GM12892 (cell line): Measurements from ENCODE around the gene BCCIP.
A peak's percentile ranks its signal among the peaks of the same experiment; 100 is the strongest.

Experiments used
- DNase-seq: peaks from one replicate; pipeline ENCODE4 v3.0.0; 2011; ENCODE audit not compliant: insufficient read length
- FAIRE-seq: peaks from 2 replicates; lab custom pipeline; 2011; peaks lifted over from hg19 to GRCh38; lab: Jason Lieb, UNC
- POLR2A ChIP-seq: IDR thresholded peaks from 2 replicates; pipeline ENCODE4 v1.6.1; 2011; ENCODE audit warnings: low read depth, low read length, control low read depth
- POLR2AphosphoS5 ChIP-seq: IDR thresholded peaks from 2 replicates; pipeline ENCODE4 v1.6.1; 2011; ENCODE audit warnings: low read depth, low read length, control low read depth
- TAF1 ChIP-seq: IDR thresholded peaks from 2 replicates; pipeline ENCODE4 v1.6.1; 2011; ENCODE audit warnings: low read depth, mild to moderate bottlenecking, control low read depth, low read length, borderline replicate concordance

BCCIP gene

DNA sequence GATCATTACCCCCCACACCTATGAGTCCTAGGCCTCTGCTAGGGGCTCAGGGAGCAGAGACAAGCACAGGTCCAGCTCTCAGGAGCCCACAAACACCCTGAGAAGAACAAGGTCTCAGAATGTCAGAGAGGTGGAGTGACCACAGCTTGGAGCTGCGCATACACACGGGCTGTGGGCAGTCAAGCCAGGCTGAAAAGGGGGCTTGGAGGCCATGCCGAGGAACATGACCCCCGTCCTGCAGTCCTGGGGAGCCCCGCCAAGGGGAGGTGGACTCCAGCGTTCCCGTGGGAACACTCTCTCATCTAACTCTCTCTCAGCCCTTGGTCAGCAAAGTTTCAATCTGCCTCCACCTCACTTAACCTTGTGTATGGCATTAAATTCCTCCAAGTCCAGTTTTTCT lies 39.9 kb upstream of the BCCIP start:
- FAIRE-seq: no peak
- TF ChIP-seq POLR2AphosphoS5 (no peak), POLR2A (no peak), TAF1 (no peak)

GRCh38 chr10:125783957-125784356 lies 39.4 kb upstream of the BCCIP start:
- DNase-seq: no peak
- FAIRE-seq: peak; percentile 46
- TF ChIP-seq POLR2AphosphoS5 (no peak), TAF1 (no peak), POLR2A (no peak)

More for the DNA sequence above, 39.9 kb upstream of the BCCIP start:
- DNase-seq: no peak

DNA sequence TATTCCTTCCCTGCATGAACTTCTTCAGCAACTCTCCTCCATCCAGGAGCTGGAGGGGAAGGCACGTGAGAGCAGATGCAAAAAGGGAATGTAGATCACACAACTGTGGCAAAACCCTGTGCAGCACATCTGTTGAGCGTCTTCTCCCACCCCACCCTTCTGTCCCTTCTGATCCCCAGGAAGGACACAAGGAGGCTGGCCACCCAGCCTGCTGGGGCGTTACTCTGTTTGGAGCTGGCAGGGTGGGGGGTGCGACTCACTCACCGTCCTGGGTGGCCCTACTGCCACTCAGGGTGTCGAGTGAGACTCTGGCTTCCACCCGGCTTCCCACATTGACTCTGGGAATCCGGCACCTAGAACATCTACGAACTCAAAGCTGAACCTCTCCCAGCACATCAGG lies 37.6 kb upstream of the BCCIP start:
- no peak for FAIRE-seq

DNA sequence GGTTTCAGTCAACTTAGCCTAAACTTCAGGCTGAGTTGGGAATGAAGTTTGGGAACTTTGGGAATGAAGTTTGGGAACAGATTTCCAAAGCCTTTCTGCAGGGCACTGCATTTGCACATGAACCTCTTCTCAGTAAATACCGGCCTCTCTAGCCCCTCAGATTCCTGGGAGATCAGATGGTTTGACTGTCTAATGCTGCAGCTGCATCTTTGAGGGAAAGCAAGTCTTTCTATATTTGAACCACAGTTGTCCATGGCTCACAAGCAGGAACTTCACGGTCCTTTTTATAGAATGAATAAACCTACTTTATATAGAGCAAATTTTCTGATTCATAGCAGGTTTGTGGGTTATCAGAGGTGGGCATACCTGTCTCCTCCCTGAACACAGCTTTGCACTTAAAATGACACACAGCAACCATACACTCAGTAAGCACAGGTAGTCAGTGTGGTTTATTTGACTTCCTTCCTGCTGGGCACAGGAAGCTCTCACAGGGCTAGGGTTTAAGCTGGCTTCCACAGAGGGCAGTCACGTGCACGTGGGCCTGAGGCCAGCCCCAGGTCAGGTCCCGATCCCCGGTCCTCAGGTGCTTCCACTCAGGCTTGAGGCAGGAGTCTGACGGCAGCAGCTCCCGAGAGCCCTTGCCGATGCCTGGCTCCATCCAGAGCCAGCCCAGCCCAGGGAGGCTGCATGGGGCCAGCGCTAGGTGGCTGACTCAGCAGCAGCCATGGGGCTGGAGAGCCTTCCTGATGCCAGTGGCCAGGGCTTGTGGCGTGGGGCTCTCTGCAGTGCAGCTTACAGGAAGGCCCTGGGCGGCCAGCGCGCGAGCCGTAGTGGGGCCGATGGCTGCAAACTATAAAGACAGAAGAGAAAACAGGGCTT lies 35.0 kb upstream of the BCCIP start:
- FAIRE-seq: no peak
- no peak for DNase-seq
- TF ChIP-seq POLR2AphosphoS5 (no peak), POLR2A (no peak), TAF1 (no peak)

More for the DNA sequence above, 37.6 kb upstream of the BCCIP start:
- no peak for DNase-seq
- TF ChIP-seq TAF1 (no peak), POLR2AphosphoS5 (no peak), POLR2A (no peak)

GRCh38 chr10:125792342-125793300 lies 30.7 kb upstream of the BCCIP start:
- no peak for FAIRE-seq
- no peak for DNase-seq

GRCh38 chr10:125795128-125795527 lies 28.2 kb upstream of the BCCIP start:
- DNase-seq (no peak), FAIRE-seq (no peak)
- TF ChIP-seq TAF1 (no peak), POLR2AphosphoS5 (no peak), POLR2A (no peak)

More at GRCh38 chr10:125792342-125793300, 30.7 kb upstream of the BCCIP start:
- TF ChIP-seq TAF1 (no peak), POLR2AphosphoS5 (no peak), POLR2A (no peak)

DNA sequence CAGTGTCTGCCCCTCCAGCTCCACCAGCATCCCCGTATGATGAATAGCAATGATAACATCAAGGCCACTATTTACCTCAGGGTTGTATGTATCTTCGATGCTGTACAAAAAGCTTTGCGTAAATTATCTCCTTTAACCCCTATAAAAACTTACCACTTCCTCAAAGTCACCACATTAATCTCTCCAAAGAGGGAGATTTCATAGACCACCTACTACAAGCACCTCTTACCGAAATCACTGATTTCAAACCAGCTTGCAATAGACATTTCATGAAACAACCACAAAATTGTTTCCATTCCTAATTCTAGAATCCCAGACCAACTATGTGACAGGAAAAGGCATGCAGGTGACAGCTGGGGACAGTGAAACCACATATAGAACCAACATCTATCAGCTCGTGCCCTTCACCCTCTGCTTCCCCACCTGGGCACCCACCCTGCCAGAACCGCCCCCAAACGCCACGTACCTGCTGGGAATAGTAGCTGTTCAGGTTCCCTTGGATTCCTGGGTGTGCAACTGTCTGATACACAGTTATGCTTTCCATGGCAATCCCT lies 27.6 kb upstream of the BCCIP start:
- no peak for TF ChIP-seq POLR2A
- no peak for TF ChIP-seq TAF1
- TF ChIP-seq POLR2AphosphoS5: no peak
- DNase-seq (no peak), FAIRE-seq (no peak)

DNA sequence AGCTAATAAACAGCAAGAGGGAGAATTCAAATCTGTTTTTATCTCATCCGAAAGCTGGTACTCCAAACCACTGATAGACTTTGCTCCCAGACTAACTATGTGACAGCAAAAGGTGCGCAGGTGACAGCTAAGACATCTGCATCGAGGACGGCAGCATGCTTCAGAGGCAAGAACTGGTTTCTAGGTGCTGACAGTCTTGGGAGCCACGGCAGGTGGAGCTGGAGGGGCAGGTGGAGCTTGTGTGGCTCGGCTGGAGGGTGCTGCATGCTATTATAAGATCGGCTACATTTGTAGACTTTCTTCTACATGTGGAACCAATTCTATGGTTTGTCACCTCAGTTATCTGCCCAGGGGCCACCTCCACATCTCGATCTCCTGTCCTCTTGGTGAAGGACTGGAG lies 25.9 kb upstream of the BCCIP start:
- no peak for TF ChIP-seq POLR2A
- no peak for TF ChIP-seq POLR2AphosphoS5
- no peak for TF ChIP-seq TAF1
- DNase-seq: no peak
- no peak for FAIRE-seq

DNA sequence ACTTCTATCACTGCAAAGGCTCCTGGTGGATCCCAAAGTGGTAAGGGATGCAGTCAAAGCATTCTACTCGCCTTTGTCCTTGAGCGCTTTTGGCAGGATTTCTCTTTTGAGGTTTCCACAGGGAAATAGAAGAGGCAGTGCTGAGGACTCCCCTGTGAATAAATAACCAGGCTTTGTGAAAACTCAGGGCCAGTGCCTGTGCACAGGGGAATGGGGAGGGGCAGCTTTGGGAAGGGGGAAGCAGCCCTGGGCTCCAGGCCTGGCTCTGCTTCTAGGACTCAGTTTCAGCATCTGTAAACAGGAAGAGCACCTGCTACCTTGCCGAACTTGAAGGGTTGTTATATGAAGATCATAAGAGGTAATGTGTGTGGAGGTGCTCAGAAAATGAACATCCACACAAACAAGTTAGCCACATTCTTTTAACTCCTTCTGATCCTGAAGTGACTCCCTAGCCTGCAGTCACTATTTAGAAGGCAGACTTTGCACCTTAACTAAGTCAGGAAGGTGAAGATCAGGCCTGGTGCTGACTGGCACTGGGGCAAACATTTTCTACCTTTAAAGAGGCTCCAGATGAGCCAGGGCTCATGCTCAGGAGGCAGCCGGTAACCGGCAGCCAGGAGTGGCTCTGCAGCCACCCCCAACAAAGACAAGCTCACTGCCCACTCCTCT lies 25.2 kb upstream of the BCCIP start:
- TF ChIP-seq TAF1 (no peak), POLR2A (no peak), POLR2AphosphoS5 (no peak)
- FAIRE-seq (no peak), DNase-seq (no peak)

GRCh38 chr10:125799451-125800182 lies 23.7 kb upstream of the BCCIP start:
- DNase-seq: no peak
- FAIRE-seq: no peak
- TF ChIP-seq POLR2AphosphoS5 (no peak), POLR2A (no peak), TAF1 (no peak)
